ENCODE data around the gene CELSR1. TPM values are rescaled to one million over a fixed set of nuclear protein-coding genes. Genes with fewer than 3 reads are reported as not detected.
A peak's percentile ranks its signal among the peaks of the same experiment; 100 is the strongest.

The CELSR1 gene
- total and polyA plus RNA-seq, 2 of the 13 experiments (the other 11 are each of a cell fraction or from before 2014, with no cell fraction given): 0.78 to 1.8 TPM

DNA sequence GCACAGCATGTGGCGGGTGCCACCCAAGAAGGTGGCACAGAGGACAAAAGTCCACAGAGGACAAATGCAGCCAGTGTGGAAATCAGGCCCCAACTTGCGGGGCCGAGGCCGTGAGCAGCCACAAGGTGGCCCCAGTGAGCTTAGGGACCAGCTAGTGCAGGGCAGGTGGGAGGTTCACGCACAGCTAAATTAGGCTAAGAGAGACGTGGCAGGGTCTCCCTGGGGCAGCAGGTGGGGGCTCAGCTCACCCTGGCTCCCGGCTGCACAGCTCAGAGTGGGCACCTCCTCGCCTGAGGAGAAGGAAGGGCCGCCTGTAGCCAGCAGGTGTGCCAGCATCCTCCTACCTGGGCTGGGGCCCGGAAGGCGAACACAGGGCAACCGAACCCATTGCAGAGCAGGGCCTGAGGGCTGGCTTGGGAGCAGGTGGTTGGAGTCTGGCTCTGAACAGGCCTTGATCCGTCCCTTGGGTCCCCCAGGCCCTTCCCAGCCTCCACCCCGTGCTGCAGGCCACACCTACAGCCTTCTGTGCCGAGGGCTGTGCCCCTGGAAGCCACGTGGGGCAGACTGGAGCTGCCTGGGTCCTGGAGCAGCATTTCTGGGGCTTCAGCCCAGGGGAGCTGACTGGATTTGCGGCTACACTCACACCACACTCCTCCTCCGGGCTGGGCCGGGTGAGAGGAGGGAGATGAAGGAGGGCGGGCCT is 26.1 kb upstream of the CELSR1 start (continued):
- TF ChIP-seq, protein P1, sequence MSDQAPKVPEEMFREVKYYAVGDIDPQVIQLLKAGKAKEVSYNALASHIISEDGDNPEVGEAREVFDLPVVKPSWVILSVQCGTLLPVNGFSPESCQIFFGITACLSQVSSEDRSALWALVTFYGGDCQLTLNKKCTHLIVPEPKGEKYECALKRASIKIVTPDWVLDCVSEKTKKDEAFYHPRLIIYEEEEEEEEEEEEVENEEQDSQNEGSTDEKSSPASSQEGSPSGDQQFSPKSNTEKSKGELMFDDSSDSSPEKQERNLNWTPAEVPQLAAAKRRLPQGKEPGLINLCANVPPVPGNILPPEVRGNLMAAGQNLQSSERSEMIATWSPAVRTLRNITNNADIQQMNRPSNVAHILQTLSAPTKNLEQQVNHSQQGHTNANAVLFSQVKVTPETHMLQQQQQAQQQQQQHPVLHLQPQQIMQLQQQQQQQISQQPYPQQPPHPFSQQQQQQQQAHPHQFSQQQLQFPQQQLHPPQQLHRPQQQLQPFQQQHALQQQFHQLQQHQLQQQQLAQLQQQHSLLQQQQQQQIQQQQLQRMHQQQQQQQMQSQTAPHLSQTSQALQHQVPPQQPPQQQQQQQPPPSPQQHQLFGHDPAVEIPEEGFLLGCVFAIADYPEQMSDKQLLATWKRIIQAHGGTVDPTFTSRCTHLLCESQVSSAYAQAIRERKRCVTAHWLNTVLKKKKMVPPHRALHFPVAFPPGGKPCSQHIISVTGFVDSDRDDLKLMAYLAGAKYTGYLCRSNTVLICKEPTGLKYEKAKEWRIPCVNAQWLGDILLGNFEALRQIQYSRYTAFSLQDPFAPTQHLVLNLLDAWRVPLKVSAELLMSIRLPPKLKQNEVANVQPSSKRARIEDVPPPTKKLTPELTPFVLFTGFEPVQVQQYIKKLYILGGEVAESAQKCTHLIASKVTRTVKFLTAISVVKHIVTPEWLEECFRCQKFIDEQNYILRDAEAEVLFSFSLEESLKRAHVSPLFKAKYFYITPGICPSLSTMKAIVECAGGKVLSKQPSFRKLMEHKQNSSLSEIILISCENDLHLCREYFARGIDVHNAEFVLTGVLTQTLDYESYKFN (CRISPR knock-in tag; conservative IDR thresholded peaks at IDR 0.05): peak; percentile 9; the same call in 1 of the 2 replicates
- TF ChIP-seq, protein P2, sequence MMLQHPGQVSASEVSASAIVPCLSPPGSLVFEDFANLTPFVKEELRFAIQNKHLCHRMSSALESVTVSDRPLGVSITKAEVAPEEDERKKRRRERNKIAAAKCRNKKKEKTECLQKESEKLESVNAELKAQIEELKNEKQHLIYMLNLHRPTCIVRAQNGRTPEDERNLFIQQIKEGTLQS (CRISPR knock-in tag; IDR thresholded peaks at IDR 0.05): no peak
- TF ChIP-seq, protein P3, sequence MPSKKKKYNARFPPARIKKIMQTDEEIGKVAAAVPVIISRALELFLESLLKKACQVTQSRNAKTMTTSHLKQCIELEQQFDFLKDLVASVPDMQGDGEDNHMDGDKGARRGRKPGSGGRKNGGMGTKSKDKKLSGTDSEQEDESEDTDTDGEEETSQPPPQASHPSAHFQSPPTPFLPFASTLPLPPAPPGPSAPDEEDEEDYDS (CRISPR knock-in tag; IDR thresholded peaks at IDR 0.05): 0 out of 2 replicates have a peak, but pooled peaks have one; percentile 23
- TF ChIP-seq NONO (IDR thresholded peaks at IDR 0.05) (no peak), NONO (CRISPR knock-in tag; conservative IDR thresholded peaks at IDR 0.05) (peak; percentile 66), FOXM1 (CRISPR knock-in tag; IDR thresholded peaks at IDR 0.05) (no peak), KLF13 (CRISPR knock-in tag; IDR thresholded peaks at IDR 0.05) (peak; percentile 55), ASH2L (IDR thresholded peaks at IDR 0.05; ENCODE audit: insufficient read length, low read depth, low read length) (peak; percentile 27), SMC3 (IDR thresholded peaks at IDR 0.05; ENCODE audit: low read length) (peak; percentile 38), SIX1 (CRISPR knock-in tag; IDR thresholded peaks at IDR 0.05; ENCODE audit: borderline replicate concordance) (no peak), SCMH1 (CRISPR knock-in tag; IDR thresholded peaks at IDR 0.05; ENCODE audit: borderline replicate concordance) (no peak), NFRKB (IDR thresholded peaks at IDR 0.05) (no peak), ZSCAN9 (CRISPR knock-in tag; IDR thresholded peaks at IDR 0.05; ENCODE audit: borderline replicate concordance) (no peak), ZNF598 (CRISPR knock-in tag; IDR thresholded peaks at IDR 0.05; ENCODE audit: borderline replicate concordance) (peak; percentile 89; the same call in 1 of the 2 replicates), RBAK (CRISPR knock-in tag; IDR thresholded peaks at IDR 0.05) (no peak), ZSCAN25 (CRISPR knock-in tag; IDR thresholded peaks at IDR 0.05) (peak; percentile 50; the same call in 1 of the 2 replicates), ARHGAP35 (CRISPR knock-in tag; IDR thresholded peaks at IDR 0.05; ENCODE audit: borderline replicate concordance) (0 out of 2 replicates have a peak, but pooled peaks have one; percentile 70), ZNF674 (CRISPR knock-in tag; IDR thresholded peaks at IDR 0.05; ENCODE audit: low read depth) (no peak)
- TF ChIP-seq, protein P4, sequence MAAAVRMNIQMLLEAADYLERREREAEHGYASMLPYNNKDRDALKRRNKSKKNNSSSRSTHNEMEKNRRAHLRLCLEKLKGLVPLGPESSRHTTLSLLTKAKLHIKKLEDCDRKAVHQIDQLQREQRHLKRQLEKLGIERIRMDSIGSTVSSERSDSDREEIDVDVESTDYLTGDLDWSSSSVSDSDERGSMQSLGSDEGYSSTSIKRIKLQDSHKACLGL (CRISPR knock-in tag; IDR thresholded peaks at IDR 0.05): peak; percentile 19; the same call in 1 of the 2 replicates
- TF ChIP-seq, protein P5, sequence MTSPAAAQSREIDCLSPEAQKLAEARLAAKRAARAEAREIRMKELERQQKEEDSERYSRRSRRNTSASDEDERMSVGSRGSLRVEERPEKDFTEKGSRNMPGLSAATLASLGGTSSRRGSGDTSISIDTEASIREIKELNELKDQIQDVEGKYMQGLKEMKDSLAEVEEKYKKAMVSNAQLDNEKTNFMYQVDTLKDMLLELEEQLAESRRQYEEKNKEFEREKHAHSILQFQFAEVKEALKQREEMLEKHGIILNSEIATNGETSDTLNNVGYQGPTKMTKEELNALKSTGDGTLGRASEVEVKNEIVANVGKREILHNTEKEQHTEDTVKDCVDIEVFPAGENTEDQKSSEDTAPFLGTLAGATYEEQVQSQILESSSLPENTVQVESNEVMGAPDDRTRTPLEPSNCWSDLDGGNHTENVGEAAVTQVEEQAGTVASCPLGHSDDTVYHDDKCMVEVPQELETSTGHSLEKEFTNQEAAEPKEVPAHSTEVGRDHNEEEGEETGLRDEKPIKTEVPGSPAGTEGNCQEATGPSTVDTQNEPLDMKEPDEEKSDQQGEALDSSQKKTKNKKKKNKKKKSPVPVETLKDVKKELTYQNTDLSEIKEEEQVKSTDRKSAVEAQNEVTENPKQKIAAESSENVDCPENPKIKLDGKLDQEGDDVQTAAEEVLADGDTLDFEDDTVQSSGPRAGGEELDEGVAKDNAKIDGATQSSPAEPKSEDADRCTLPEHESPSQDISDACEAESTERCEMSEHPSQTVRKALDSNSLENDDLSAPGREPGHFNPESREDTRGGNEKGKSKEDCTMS (CRISPR knock-in tag; conservative IDR thresholded peaks at IDR 0.05): no peak
- TF ChIP-seq, protein P6, sequence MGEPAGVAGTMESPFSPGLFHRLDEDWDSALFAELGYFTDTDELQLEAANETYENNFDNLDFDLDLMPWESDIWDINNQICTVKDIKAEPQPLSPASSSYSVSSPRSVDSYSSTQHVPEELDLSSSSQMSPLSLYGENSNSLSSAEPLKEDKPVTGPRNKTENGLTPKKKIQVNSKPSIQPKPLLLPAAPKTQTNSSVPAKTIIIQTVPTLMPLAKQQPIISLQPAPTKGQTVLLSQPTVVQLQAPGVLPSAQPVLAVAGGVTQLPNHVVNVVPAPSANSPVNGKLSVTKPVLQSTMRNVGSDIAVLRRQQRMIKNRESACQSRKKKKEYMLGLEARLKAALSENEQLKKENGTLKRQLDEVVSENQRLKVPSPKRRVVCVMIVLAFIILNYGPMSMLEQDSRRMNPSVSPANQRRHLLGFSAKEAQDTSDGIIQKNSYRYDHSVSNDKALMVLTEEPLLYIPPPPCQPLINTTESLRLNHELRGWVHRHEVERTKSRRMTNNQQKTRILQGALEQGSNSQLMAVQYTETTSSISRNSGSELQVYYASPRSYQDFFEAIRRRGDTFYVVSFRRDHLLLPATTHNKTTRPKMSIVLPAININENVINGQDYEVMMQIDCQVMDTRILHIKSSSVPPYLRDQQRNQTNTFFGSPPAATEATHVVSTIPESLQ (CRISPR knock-in tag; conservative IDR thresholded peaks at IDR 0.05): no peak
